Measurements from ENCODE around the gene EML6.

Gene EML6

DNA sequence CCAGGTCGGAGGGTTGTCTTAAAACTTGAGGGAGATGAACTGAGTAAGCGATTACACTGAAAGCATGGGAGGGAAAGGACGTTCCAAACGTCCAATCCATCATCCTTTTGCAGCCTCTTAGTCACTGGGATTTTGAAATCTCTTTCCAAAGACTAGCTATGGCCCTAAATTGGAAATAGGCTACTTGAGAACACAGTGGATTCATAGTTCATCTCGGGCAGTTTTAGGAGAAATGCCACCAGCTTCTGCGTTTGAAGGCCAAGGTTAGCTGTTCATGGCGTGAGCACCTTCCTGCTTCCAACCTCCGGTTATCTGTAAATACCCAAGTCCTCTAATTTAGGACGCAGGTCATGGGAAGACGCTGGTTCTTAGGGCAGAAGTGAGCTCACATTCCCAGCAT, 821 bp upstream of the EML6 start:
- Mint-ChIP-seq H3K27ac (peak overlapping the region; percentile 34), H3K4me1 (ENCODE audit: low read depth) (peaks cover 17% of the 10 kb centered on the region), H3K9me3 (no peaks in the 10 kb centered on the region), H3K4me3 (peak overlapping the region; percentile 91), H3K27me3 (ENCODE audit: low read depth) (peaks cover 76% of the 10 kb centered on the region), H3K36me3 (ENCODE audit: low read depth) (no peaks in the 10 kb centered on the region)

DNA sequence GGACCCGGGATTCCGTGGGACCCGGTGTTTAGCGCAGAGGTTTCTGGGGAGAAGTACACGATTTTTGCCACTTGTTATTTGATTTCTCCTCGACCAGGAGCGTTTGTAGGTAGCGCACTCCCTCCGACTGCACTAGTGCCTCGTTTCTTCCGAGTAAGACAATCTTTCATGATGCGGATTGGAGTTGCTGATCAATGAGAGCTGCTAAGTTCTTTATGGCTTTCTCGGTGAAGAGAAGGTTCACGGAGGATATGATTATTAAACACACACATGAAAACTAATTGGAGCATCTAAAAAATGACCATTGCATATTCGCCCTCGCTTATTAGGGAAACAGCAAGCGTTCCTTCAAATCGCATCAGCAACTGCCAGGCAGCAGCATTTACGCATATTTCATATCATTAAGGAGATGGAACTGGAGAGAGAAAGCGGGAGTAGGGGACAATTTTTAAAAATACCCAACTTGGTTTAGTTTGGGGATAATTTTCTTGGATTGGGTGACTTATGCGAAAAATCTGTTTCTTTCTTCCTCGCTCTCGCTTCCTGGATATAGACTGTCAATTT, 616 bp downstream of the EML6 start:
- no peaks in the 10 kb centered on the region for H3K9me3 Mint-ChIP-seq
- H3K4me3 Mint-ChIP-seq: peak overlapping the region; percentile 91
- peak overlapping the region; percentile 58 for H3K27ac Mint-ChIP-seq
- no peaks in the 10 kb centered on the region for H3K36me3 Mint-ChIP-seq (ENCODE audit: low read depth)
- peaks cover 17% of the 10 kb centered on the region for H3K4me1 Mint-ChIP-seq (ENCODE audit: low read depth)
- H3K27me3 Mint-ChIP-seq (ENCODE audit: low read depth): peaks cover 76% of the 10 kb centered on the region

DNA sequence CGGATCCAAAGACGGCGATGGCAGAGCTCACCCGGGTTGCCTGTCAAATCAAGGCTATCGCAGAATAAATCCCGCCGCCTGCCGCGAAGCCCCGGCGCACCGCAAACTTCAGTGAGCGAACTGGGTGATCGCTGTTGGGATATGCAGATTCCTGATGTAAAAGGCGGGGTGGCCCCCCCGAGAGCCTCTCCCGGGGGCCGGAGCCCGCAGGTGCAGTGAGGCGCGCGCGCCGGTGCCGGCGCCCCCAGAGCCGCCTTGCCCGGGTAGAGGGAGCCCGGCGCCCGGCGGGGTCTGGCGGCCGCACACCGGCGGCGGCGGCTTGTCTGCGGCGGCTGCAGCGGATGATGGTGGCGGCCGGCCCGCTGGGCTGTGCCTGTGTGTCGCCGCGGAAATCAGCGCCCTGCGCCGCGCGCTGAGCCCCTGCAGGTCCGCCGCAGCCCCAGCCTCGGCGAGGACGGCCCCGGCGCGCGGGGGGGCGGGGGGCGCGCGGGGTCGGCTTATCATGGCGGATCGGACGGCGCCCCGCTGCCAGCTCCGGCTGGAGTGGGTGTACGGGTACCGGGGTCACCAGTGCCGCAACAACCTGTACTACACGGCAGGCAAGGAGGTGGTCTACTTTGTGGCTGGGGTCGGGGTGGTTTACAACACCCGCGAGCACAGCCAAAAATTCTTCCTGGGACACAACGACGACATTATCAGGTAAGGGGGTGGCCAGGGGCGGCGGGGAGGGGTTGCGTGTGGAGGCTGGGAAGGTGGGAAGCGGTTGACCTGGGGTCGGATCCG, 1.3 kb downstream of the EML6 start:
- H3K27ac Mint-ChIP-seq: no peak overlapping the region
- H3K4me1 Mint-ChIP-seq (ENCODE audit: low read depth): peaks cover 17% of the 10 kb centered on the region
- peak overlapping the region; percentile 91 for H3K4me3 Mint-ChIP-seq
- peaks cover 71% of the 10 kb centered on the region for H3K27me3 Mint-ChIP-seq (ENCODE audit: low read depth)
- H3K9me3 Mint-ChIP-seq: no peaks in the 10 kb centered on the region
- no peaks in the 10 kb centered on the region for H3K36me3 Mint-ChIP-seq (ENCODE audit: low read depth)

DNA sequence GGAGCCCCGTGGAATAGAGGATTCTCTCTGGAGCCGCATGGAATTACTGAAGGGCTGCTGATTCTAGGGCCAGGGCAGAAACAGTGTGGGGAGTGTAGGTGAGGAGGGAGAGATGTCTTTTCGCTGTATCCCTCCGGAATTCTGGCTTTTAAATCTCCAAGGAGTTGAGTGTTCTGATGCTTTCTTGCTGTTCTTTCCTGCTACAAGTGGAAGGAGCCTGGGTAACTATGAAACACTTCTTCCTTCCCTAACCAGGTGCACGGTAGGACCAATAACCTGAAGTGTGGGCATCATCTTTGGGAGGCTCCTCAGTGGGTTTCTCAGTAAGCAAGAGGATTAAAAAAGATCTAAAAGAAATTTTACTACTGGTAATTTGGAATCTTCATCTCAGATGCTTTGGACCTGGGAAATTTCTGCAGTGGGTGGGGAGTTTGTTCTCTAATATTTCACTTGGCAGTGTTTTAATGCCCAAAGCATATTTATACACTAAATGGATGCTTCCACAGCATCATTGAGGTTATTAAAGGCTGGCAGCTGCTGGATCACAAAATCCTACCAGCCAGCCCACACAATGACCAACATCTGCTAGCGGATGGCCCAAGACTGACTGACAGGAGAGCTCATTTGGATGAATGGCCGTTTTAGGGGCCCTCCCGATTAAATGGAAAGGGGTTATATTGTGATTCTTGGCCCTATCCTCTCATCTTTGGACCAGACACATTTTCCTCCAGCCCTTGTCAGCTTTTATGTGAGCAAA, 2.1 kb downstream of the EML6 start:
- Mint-ChIP-seq H3K27ac (no peak overlapping the region), H3K9me3 (no peaks in the 10 kb centered on the region), H3K36me3 (ENCODE audit: low read depth) (no peaks in the 10 kb centered on the region), H3K4me3 (peak overlapping the region; percentile 79), H3K27me3 (ENCODE audit: low read depth) (peaks cover 67% of the 10 kb centered on the region), H3K4me1 (ENCODE audit: low read depth) (peaks cover 17% of the 10 kb centered on the region)

DNA sequence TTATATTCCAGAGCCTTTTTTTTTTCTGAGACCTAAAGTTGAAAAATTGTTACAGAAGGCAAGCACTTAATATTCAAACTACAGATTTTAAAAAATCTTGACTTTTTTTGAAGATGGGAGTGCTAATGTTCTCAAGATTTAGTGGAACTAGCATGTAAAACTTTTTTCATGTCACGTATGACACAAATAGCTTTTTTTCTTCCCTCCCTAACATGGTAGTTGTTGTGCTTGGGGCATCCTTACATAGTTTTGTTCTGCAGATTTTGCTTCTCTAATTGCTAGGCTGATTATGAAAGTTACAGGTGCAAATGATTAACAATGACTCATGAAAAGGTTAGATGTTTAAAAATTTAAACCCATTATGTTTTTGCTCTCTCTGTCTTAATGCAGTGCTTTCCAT, 3.0 kb downstream of the EML6 start:
- Mint-ChIP-seq H3K4me3 (no peak overlapping the region), H3K4me1 (ENCODE audit: low read depth) (peaks cover 17% of the 10 kb centered on the region), H3K27me3 (ENCODE audit: low read depth) (peaks cover 62% of the 10 kb centered on the region), H3K9me3 (no peaks in the 10 kb centered on the region), H3K27ac (no peak overlapping the region), H3K36me3 (ENCODE audit: low read depth) (no peaks in the 10 kb centered on the region)

DNA sequence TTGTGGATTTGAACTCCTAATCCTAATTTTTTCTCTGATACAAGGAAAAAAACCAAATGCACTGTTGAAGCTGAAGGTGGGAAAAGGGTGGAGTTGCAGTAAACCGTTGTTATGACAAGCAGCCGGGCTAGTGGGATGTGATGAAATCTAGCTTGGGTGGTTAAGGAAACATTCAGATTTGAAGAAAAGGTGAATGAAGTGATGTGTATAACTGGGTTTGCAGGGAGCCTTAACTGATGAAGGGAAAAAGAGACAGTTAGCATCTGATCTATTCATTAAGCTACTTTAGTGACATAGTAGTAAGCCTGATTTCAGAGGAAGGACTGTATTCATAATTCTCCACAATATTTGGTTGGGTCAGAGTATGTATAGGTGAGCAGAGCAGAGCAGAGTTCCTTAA, 3.5 kb downstream of the EML6 start:
- peaks cover 57% of the 10 kb centered on the region for H3K27me3 Mint-ChIP-seq (ENCODE audit: low read depth)
- no peak overlapping the region for H3K4me3 Mint-ChIP-seq
- no peak overlapping the region for H3K27ac Mint-ChIP-seq
- H3K9me3 Mint-ChIP-seq: no peaks in the 10 kb centered on the region
- H3K36me3 Mint-ChIP-seq (ENCODE audit: low read depth): no peaks in the 10 kb centered on the region
- peaks cover 17% of the 10 kb centered on the region for H3K4me1 Mint-ChIP-seq (ENCODE audit: low read depth)

DNA sequence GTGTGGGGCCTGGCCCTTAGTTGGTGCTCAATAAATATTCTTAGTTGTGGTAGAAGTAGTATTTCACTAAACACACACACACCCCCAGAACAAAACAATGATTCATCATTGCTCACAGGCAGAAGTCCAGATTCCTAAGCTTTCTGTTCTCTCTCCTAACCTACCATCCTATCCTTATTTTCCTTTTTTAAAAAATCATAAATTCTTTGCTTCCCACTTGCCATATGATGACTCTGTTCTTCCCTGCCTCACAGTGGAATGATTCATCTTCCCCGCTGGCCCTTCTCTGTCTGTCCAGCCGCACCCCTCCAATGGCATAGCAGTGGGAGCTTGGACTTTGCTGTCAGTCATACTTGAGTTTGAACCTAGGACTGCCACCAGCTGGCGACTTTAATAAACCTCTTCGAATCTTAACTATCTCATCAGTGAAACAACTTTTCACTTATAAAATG, 5.2 kb downstream of the EML6 start:
- H3K9me3 Mint-ChIP-seq: no peaks in the 10 kb centered on the region
- peaks cover 10% of the 10 kb centered on the region for H3K4me1 Mint-ChIP-seq (ENCODE audit: low read depth)
- no peak overlapping the region for H3K4me3 Mint-ChIP-seq
- no peaks in the 10 kb centered on the region for H3K36me3 Mint-ChIP-seq (ENCODE audit: low read depth)
- H3K27ac Mint-ChIP-seq: no peak overlapping the region
- H3K27me3 Mint-ChIP-seq (ENCODE audit: low read depth): peaks cover 67% of the 10 kb centered on the region

DNA sequence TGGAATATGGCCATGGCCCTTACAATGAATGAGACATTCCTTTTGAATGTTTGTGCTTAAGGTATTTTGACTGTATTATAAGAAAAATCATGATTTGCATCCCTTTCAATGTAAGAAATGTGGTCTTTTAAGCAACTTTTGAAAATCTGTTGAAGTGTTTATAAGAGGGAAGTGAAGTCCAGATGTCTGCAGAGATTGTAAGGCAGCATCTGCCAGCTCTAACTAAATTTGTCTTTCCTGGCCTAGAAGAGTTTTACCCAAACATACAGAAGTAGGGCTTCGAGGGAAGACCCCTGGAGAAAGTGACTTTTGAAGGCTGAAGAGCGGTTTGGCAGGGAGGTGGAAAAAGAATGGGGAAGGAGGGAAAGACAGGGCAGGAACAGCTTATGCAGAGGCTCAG, 12.2 kb downstream of the EML6 start:
- Mint-ChIP-seq H3K27me3 (ENCODE audit: low read depth) (peaks cover 21% of the 10 kb centered on the region), H3K36me3 (ENCODE audit: low read depth) (no peaks in the 10 kb centered on the region), H3K4me3 (no peak overlapping the region), H3K27ac (no peak overlapping the region), H3K9me3 (no peaks in the 10 kb centered on the region), H3K4me1 (ENCODE audit: low read depth) (no peaks in the 10 kb centered on the region)

DNA sequence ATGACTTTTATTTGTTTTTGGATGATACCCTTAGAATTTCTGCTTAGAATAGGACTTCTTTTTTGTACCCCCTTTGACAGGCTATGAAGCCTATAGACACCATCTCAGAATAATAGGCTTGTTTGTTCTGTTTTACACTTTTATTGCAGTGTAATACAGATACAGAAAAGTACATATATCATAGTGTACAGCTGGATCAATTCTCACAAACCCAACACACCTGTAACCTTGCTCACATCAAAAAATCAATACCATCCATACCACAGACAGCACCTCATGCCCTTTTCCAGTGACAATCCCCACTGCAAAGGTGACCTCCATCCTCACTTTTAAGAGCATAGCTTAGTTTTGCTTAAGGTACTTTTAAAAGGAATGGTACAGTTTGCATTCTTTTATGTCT, 14.8 kb downstream of the EML6 start:
- no peaks in the 10 kb centered on the region for H3K36me3 Mint-ChIP-seq (ENCODE audit: low read depth)
- H3K4me1 Mint-ChIP-seq (ENCODE audit: low read depth): no peaks in the 10 kb centered on the region
- no peaks in the 10 kb centered on the region for H3K9me3 Mint-ChIP-seq
- no peak overlapping the region for H3K27ac Mint-ChIP-seq
- peaks cover 12% of the 10 kb centered on the region for H3K27me3 Mint-ChIP-seq (ENCODE audit: low read depth)
- H3K4me3 Mint-ChIP-seq: no peak overlapping the region

DNA sequence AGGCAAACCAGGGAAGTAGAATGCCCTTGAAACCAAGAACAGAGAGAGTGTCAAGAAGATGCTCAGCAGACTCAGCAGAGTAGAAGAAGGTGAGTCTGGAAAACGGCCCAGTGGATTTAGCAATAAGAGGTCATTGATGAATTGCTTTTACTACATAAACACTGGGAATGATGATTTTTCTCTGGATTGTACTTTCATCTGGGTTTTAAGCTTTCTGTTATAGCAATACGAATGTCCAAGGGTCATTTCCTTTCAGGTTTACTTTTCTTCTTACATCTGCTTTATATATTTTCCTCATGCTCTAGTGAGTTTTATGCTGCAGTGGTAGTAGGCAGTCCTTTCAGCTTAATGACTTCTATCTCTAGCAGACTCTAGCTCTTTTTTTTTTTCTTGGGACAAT, 16.9 kb downstream of the EML6 start:
- peaks cover 7% of the 10 kb centered on the region for H3K27me3 Mint-ChIP-seq (ENCODE audit: low read depth)
- no peaks in the 10 kb centered on the region for H3K4me1 Mint-ChIP-seq (ENCODE audit: low read depth)
- H3K9me3 Mint-ChIP-seq: no peaks in the 10 kb centered on the region
- no peak overlapping the region for H3K27ac Mint-ChIP-seq
- H3K4me3 Mint-ChIP-seq: no peak overlapping the region
- no peaks in the 10 kb centered on the region for H3K36me3 Mint-ChIP-seq (ENCODE audit: low read depth)

DNA sequence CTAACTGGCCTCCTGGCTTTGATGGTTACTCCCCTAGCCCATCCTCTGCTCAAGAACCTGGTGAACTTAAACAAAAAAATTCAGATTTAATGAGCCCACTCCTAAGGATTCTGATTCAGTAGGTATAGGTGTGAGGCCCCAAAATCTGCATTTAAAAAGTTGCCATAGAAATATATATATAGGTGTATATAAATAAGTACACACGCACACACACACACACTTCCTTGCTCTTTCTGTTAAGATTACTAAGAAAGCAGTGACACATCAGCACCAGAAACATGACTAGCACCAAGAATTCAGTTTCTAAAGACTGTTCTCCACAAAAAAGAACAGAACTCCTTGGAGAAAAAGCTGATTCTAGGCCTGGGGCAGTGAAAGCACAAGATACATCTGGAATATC, 17.8 kb downstream of the EML6 start:
- no peak overlapping the region for H3K4me3 Mint-ChIP-seq
- H3K36me3 Mint-ChIP-seq (ENCODE audit: low read depth): no peaks in the 10 kb centered on the region
- H3K27ac Mint-ChIP-seq: no peak overlapping the region
- H3K9me3 Mint-ChIP-seq: no peaks in the 10 kb centered on the region
- H3K4me1 Mint-ChIP-seq (ENCODE audit: low read depth): no peaks in the 10 kb centered on the region
- peaks cover 12% of the 10 kb centered on the region for H3K27me3 Mint-ChIP-seq (ENCODE audit: low read depth)

DNA sequence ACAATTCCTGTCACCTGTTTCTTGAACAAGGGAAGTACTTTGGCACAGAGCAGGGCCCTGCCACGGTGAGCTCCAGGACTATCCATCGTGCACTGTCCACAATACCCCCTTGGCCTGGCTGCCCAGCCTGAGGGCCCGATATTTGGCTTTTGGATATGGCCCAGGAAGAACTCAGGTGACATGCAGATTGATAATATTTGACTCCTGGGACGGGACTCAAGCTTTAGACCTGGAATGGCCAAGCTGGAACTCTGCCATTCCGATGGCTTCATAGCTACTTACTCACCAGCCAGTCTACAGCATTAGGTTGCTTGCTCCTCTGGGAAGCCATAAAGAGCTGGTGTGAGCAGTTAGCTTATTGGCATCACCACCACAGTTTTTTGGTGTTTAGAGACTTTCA, 26.6 kb downstream of the EML6 start:
- Mint-ChIP-seq H3K27ac (no peak overlapping the region), H3K27me3 (ENCODE audit: low read depth) (peaks cover 5% of the 10 kb centered on the region), H3K4me3 (no peak overlapping the region), H3K9me3 (no peaks in the 10 kb centered on the region), H3K4me1 (ENCODE audit: low read depth) (no peaks in the 10 kb centered on the region), H3K36me3 (ENCODE audit: low read depth) (no peaks in the 10 kb centered on the region)

DNA sequence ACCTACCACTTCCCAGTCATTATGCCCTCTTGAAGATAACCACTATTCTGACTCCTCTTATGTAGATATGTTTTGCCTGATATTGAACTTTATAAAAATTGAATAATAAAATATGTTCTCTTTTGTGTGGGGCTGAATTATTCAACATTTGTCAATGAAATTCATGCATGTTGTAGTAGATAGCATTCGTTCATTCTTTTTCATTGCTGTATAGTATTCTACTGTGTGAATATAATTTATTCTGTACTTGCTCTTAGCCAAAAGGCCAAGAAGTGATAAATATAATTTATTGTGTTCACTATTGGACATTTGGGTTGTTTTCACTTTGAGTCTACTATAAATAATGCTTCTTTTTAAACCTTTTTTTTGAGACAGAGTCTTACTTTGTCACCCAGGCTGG, 29.0 kb downstream of the EML6 start:
- Mint-ChIP-seq H3K36me3 (ENCODE audit: low read depth) (no peaks in the 10 kb centered on the region), H3K4me3 (no peak overlapping the region), H3K9me3 (no peaks in the 10 kb centered on the region), H3K27me3 (ENCODE audit: low read depth) (peaks cover 7% of the 10 kb centered on the region), H3K4me1 (ENCODE audit: low read depth) (peaks cover 2% of the 10 kb centered on the region), H3K27ac (no peak overlapping the region)

DNA sequence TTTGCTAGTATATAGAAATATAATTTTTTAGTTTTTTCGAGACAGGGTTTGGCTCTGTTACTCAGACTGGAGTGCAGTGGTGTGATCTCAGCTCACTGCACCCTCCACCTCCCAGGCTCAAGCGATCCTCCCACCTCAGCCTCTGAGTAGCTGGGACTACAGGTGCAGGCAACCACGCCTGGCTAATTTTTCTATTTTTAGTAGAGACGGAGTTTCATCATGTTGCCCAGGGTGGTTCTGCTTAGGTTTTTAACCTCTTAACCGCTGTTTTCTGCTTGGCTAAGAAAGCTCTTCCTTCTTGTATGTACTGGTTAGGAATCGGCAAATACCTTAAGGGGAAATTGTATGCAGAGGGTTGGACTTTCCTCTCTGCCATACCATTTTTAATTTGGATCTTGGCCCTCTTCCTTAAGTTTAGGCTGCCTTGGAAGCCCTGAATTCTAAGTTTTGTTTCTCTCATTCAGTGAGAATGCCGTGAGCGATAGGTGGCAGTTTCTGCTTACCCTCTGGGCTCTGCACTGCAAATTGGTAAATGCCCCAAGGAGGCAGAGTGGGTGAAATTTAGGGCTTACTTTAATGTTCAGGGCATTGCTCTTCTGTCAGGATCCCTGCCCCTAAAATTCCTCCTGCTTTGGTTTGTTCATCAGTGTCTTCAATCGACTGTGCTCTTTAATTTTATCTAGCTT, 32.3 kb downstream of the EML6 start:
- H3K27me3 Mint-ChIP-seq (ENCODE audit: low read depth): peaks cover 14% of the 10 kb centered on the region
- peaks cover 2% of the 10 kb centered on the region for H3K4me1 Mint-ChIP-seq (ENCODE audit: low read depth)
- no peak overlapping the region for H3K4me3 Mint-ChIP-seq
- H3K36me3 Mint-ChIP-seq (ENCODE audit: low read depth): no peaks in the 10 kb centered on the region
- H3K9me3 Mint-ChIP-seq: no peaks in the 10 kb centered on the region
- no peak overlapping the region for H3K27ac Mint-ChIP-seq

All from T-helper 1 cell treated with Interleukin-12 subunit alpha and Interleukin-12 subunit beta and Interleukin-4 antibody, amounts not matched to agents 30 μg/mL and 1 μg/mL, for 36 hours (primary cell).